RWPE1 (cell line): ENCODE results near the gene CCDC50.

ENCODE experiments used
- CTCF ChIA-PET: fragments of 350-600 bp; sonication (Branson Sonifier 250); formaldehyde crosslinking; extraction: SDS; loops from one replicate; lab custom pipeline; 2021; lab: Yijun Ruan, JAX
- POLR2A ChIA-PET: fragments of 400-600 bp; formaldehyde crosslinking; extraction: SDS; loops from one replicate; lab custom pipeline; 2020; ENCODE audit warnings: antibody characterized with exemption; ENCODE audit not compliant: low non-redundant PET; lab: Yijun Ruan, JAX
- DNase-seq: peaks from one replicate; pipeline ENCODE4 v3.0.0; 2012; ENCODE audit warnings: low spot score
- H3K27ac ChIP-seq: fragments of 450-650 bp; 2 replicates; pipeline ENCODE4 v1.5.1; 2017
- CTCF ChIP-seq: fragments of 450-650 bp; conservative IDR thresholded peaks from 2 replicates; pipeline ENCODE4 v1.5.1; 2017; ENCODE audit warnings: low read depth, mild to moderate bottlenecking

CCDC50 gene

DNA sequence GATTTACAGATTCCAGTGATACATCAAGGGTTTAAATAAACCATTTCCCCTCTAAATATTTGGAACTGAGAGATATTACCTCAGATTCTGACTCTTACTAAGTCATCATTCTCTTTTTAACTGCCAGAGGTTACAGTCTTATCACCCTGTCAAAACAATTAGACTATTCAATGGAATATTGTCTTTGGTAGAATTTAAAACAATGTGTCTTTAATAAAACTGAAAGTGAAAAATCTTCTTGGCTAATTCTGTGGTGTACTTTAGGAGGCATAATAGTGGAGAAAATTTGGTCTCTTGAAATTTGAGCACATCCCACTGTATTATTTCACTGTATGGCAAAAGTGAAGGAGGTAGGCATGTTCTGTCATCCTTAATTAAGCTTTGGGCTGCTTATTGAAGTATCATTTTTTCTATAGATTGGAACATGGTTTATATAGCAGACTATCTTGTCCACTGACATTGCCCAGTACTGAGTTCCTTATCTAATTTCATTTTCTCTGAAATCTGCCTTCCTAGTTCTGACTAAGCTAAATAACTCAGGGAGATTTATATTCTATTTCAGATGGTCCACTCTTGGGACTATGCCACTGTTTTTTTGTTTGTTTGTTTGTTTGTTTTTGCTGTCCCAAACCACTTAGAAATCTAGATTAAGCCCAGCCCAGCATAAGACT lies 49.1 kb downstream of the CCDC50 start:
- no peak overlapping the region for H3K27ac ChIP-seq
- TF ChIP-seq CTCF, result no peak
- no peak for DNase-seq
- CTCF ChIA-PET, result no interaction called here
- POLR2A ChIA-PET, result no interaction called here

DNA sequence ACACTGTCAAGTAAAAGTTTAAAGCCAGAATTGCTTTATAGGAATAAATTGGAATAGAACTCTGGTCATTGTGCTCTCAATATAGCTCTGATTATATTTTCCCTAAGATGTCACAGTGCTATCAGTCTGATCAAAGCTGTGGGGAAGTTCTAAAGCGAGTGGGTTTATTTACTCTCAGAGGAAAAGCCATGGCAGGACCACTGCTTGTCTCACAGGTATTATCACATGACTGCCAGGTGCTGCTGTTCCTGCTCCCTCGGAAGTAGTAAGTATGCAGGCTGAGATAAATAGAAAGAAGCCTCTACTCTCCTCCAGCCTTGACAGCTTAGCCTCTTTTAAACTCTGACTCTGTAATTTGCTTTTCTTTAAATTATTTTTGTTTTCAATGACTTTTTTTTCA lies 50.3 kb downstream of the CCDC50 start:
- CTCF ChIA-PET, result interaction anchor here (0.6 kb wide), 1 partner anchor 1000 kb away, joined by 3 read pairs; no protein-coding TSS in a partner anchor
- TF ChIP-seq CTCF, result no peak
- DNase-seq, result no peak
- POLR2A ChIA-PET, result no interaction called here
- no peak overlapping the region for H3K27ac ChIP-seq

DNA sequence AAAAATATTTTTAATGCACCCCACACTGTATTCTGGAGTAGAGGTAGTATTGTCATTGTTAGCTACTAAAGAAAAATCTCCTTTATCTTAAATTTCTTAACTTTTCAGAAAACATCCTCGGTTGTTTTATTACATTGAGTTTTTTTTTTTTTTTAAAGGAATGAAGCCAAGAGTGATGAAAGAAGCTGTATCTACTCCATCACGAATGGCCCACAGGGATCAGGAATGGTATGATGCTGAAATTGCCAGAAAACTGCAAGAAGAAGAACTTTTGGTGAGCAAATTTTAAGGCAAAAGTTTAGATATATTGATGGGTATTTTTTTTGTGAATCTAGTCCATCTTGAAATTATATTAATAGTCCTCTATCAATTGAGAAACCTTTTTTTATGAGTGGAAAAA lies 50.8 kb downstream of the CCDC50 start:
- no peak for DNase-seq
- TF ChIP-seq CTCF, result no peak
- no peak overlapping the region for H3K27ac ChIP-seq
- ChIA-PET POLR2A (no interaction called here), CTCF (interaction anchor here (0.6 kb wide), 1 partner anchor 999 kb away, joined by 3 read pairs; no protein-coding TSS in a partner anchor)

DNA sequence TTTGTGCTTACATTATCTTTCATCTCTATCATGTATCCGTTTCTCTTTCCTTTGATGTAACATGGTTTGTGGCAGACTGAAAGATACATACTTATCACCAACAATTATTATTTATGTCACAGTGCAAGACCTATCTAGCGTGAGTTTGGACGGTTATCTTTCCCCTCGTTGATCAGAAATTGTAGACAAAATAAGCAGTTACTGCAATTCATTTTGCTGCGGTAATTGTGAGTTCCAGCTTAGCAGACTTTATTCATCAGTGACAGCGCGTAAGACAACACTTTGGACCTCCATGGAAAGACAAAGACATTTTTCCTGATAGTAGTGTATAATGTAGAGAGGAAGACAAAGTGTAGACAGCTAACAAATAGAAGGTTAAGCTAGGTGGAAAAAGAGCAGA lies 52.1 kb downstream of the CCDC50 start:
- DNase-seq, result no peak
- ChIA-PET CTCF (no interaction called here), POLR2A (no interaction called here)
- TF ChIP-seq CTCF, result no peak
- no peak overlapping the region for H3K27ac ChIP-seq

DNA sequence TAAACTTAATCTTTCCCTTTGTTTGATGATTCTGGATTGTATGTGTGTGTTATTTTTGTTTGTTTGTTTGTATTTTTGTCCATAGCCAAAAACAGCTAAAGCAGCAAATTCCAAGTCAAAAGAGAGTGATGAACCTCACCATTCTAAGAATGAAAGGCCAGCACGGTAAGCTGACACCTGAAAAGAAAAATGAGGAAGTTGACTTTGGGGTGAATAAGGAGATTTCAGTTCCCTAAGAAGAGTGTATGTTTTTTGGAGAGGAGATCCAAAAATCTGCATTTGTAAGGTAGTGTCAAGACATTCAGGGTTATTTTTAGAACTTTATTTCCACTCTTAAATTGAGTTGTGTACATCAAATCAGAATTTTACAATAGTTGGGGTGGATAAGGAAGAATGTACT lies 53.5 kb downstream of the CCDC50 start:
- ChIA-PET POLR2A (no interaction called here), CTCF (interaction anchor here (0.6 kb wide), 1 partner anchor 18 kb away, joined by 3 read pairs; no protein-coding TSS in a partner anchor)
- DNase-seq, result no peak
- no peak overlapping the region for H3K27ac ChIP-seq
- TF ChIP-seq CTCF, result no peak

DNA sequence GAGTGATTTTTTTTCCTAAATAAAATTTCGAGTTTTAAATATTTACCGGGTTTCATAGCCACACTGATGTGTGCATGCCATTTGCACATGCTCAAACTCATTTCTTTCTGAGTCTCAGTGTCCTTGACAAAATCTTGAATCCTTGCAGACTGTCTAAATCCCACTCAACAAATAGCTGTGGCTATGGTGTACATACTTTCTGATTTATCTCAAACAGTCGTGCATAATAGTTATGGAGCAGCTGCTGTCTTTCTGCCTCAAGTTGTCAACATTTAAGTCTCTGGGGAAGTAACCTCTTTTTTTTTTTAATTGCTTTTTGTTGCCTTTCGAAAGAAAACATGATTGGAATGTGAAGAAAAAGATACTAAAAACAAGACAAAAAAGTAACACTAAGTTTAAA lies 53.9 kb downstream of the CCDC50 start:
- ChIA-PET CTCF (interaction anchor here (0.6 to 0.9 kb wide), 3 partner anchors 10 to 43 kb away, joined by 3 read pairs; no protein-coding TSS in a partner anchor), POLR2A (no interaction called here)
- TF ChIP-seq CTCF, result no peak
- DNase-seq, result no peak
- no peak overlapping the region for H3K27ac ChIP-seq
